SK-N-DZ (cell line): ENCODE measurements around the gene DCAF10.
"Not testable (repeated sequence)": the region's sequence is repeated elsewhere in the genome, so short reads cannot be mapped to it uniquely, and the experiment has no call there.

Experiments used
- DNase-seq: peaks from one replicate; pipeline ENCODE4 v3.0.0-alpha.2; 2015; ENCODE audit warnings: low spot score

DCAF10 gene

GRCh38 chr9:37862530-37862929 lies 61.9 kb downstream of the DCAF10 start:
- DNase-seq = no peak

DNA sequence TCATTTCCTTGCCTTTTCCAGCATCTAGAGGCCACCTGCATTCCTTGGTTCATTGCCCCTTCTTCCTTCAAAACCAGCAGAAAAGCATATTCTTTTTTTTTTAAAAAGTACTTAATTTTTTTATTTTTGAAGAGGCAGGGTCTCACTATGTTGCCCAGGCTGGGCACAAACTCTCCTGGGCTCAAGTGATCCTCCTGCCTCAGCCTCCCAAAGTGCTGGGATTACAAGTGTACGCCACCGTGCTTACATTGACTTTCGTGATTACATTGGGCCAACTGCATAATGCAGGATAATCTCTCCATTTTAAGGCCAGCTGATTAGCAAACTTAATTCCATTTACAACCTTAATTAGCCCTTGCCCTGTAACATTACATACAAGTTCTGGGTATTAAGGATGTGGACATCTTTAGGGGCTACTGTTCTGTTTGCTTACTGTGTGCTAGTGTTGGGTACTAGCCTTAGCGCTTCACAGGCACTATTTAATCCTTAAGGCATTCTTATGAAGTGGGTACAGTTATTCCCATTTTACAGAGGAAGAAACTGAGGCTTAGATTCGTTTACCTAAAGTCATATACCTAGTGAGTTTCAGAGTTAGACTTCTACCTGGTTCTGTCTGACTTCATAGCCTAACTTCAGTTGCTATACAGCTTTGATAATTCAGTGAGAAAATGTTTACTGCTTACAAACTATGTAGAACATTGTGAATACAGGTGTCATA lies 69.6 kb downstream of the DCAF10 start:
- DNase-seq = no peak

GRCh38 chr9:37870799-37871176 lies 70.2 kb downstream of the DCAF10 start:
- no peak for DNase-seq

DNA sequence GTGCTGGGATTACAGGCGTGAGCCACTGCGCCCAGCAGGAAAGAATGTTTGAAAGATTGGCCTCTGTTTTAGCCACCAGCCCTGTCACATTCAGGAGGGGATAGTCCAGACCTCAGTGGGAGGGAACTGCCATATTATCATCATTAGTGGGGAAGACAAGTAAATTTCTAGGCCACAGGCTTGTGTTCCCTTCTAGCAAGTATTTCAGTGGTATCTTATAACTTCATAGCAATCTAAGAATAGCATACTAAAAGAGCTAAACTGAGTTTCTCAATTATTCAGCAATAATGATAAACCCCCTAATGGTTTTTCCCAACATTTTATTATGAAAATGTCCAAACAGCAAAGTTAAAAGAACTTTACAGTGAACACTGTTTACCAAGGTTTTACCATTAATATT lies 73.4 kb downstream of the DCAF10 start:
- no peak for DNase-seq

GRCh38 chr9:37876376-37876775 lies 75.8 kb downstream of the DCAF10 start:
- DNase-seq = no peak

DNA sequence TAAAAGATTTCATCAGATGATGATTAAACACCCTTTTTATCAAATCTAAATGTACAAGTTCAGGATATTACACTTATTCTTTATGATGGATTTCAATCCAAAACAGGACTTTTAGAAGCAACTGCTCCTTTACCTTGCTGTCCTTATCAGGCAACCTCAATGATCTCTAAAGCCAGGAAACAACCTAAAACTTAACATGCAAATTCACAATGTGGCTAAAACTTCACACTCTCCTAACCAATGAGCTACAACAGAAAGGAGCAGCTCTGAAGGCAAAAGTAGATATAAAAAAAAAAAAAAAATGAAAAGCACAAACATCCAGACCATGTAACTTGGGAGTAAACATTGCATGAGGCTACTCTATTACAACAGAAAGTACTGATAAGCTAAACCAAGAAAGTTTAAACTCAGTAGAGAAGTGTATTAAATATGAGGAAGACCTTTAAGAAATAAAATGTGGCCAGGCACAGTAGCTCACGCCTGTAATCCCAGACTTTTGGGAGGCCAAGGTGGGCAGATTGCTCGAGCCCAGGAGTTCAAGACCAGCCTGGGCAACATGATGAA lies 80.4 kb downstream of the DCAF10 start:
- no peak for DNase-seq

GRCh38 chr9:37887977-37888583 lies 87.5 kb downstream of the DCAF10 start:
- not testable (repeated sequence) for DNase-seq

GRCh38 chr9:37889536-37889935 lies 88.9 kb downstream of the DCAF10 start:
- no peak for DNase-seq

- DNase-seq = not testable (repeated sequence)
These were observed 90.4 kb downstream of the DCAF10 start for GRCh38 chr9:37891042-37891441.

- no peak for DNase-seq
These were observed 91.5 kb downstream of the DCAF10 start for GRCh38 chr9:37892063-37892462.

GRCh38 chr9:37897665-37898064 lies 97.1 kb downstream of the DCAF10 start:
- DNase-seq = no peak

DNA sequence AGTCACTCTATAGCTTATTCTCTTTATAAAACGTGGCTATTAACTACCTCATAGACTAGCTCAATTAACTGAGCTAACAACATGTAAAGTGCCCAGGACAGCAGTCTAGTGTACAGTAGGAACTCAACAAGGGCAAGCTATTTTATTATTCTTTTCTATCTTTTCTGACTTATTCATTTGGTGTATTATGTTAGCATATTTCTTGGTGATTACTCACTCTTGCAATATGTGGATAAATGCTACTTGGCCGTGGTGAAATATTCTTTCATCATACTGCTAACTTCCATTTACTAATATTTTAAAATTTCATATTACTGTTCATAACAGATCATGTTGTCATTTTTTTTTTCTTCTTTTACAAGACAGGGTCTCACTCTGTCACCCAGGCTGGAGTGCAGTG lies 98.4 kb downstream of the DCAF10 start:
- no peak for DNase-seq

- DNase-seq = no peak
These were observed 101.5 kb downstream of the DCAF10 start for GRCh38 chr9:37902131-37902530.

- no peak for DNase-seq
These were observed 102.4 kb downstream of the DCAF10 start for GRCh38 chr9:37902796-37903646.

GRCh38 chr9:37903647-37904444 lies 103.2 kb downstream of the DCAF10 start, which contains the start of gene SLC25A51:
Gene SLC25A51 (minus strand): TSS chr9:37904127. CDS start chr9:37888550, 15,577 bp downstream.
- DNase-seq = peak; percentile 93

- no peak for DNase-seq
These were observed 104.0 kb downstream of the DCAF10 start for GRCh38 chr9:37904445-37905130.

DNA sequence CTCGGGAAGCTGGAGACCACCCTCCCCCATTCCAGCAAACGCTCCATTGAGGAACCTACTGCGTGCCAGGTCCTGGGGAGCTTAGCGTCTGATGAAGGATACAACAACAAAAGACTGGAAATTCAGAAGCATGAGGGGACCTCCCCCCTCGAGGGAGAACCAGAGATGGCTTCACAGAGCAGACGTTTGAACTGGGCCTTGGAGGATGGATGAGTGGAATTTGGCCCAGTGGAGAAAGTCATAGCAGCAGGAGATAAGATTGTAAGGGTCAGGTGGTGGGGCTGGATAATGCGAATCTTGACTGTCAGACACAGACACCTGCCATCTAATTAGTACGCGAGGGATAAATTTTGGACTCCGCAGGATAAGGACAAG lies 104.5 kb downstream of the DCAF10 start:
- no peak for DNase-seq

DNA sequence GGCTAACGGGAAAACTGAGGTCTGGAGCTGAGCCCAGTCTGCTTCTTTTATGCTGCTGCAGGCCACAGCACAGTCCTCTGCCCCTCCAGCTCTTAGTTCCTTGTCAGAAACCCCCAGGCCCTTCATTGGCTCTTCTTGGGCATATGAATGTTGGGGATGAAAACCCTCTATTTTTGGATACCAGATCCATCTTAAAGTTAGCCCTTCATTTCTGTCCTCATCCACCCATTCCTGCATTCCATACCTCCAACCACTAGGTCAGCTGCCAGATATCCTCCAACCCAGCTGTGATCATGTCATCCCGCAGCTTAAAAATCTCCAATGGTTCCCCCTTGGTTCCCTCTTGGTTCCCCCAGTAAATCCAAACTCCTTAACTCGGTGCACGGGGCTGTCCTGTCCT lies 105.2 kb downstream of the DCAF10 start:
- DNase-seq = no peak

- DNase-seq = no peak
These were observed 106.0 kb downstream of the DCAF10 start for GRCh38 chr9:37906312-37907239.

- DNase-seq = no peak
These were observed 107.7 kb downstream of the DCAF10 start for GRCh38 chr9:37908283-37908682.
